ENCODE results near the gene TANC2. TPM values are rescaled to one million over a fixed set of nuclear protein-coding genes. Genes with fewer than 3 reads are reported as not detected.

TANC2 gene
- total and polyA plus RNA-seq, 2 of the 8 experiments (the other 6 are each of a cell fraction or from before 2014, with no cell fraction given), result 5.7 to 21.9 TPM

DNA sequence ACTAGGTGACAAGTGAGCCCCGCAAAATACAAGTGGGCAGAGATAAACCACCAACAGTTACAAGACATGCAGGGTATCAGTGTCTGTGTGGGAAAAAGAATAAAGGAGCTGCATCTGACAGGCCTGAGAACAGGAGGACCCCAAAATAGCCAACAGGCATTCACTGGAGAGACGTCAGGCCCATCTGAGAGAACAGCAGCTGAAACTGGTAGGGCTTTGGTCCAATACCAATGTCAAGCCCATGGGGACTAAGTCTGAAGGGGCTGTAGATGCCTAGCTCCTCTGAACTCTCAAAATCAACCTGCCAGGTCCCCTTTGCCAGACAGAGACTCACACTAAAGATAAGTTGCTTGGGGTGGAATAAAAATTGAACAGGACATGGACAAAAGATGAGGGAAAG is 30.5 kb upstream of the TANC2 start:
- 100% methylated on average over 2 of the region's 2 CpGs; no CpG with 5 or more reads in 1 of the 2 experiments for WGBS, 2 experiments (ENCODE audit: extremely low coverage in 1 of 2, insufficient coverage in 1 of 2, insufficient read length in 1 of 2, insufficient replicate concordance in 2 of 2, low coverage in 1 of 2, low lambda C conversion rate in 2 of 2, missing lambda C conversion rate in 1 of 2)
- Histone ChIP-seq H3K79me1 (ENCODE audit: low read depth, low read length) (no peaks in the 10 kb centered on the region), H3K18ac (ENCODE audit: extremely low read depth, low read length) (no peak overlapping the region), H3K14ac (ENCODE audit: insufficient read length) (no peak overlapping the region), H3K9ac (replicated peaks in 1 of 4; ENCODE audit: extremely low read depth in 1 of 4, low read depth in 3 of 4, low read length in 3 of 4) (no peak overlapping the region), H2BK15ac (ENCODE audit: low read length) (no peak overlapping the region), H2BK5ac (ENCODE audit: low read depth, low read length) (no peak overlapping the region), H3K4ac (replicated peaks; ENCODE audit: insufficient read length, low read depth, low read length) (no peak overlapping the region), H4K8ac (ENCODE audit: extremely low read depth, insufficient read depth, low read length) (no peak overlapping the region), H3K23me2 (ENCODE audit: low read depth, low read length) (no peaks in the 10 kb centered on the region), H3K23ac (ENCODE audit: insufficient read length) (no peak overlapping the region), H2BK12ac (ENCODE audit: low read depth, low read length) (no peak overlapping the region), H4K91ac (replicated peaks; ENCODE audit: insufficient read length, low read length) (no peak overlapping the region), H4K5ac (ENCODE audit: insufficient read length, low read depth, low read length) (no peak overlapping the region), H3K4me1 (replicated peaks in 1 of 4; ENCODE audit: control insufficient read depth in 3 of 4, insufficient read depth in 4 of 4, low read length in 3 of 4) (peaks cover 0 to 3% (median 0%) of the 10 kb centered on the region in 4 experiments; a peak in 1 of 7 replicates), H2BK120ac (replicated peaks; ENCODE audit: low read depth, low read length) (no peak overlapping the region), H3K4me2 (ENCODE audit: insufficient read depth in 1 of 2, low read depth in 2 of 2, low read length in 2 of 2) (no peak overlapping the region), H3K4me3 (ENCODE audit: extremely low read depth in 1 of 4, insufficient read depth in 2 of 4, low read depth in 3 of 4, low read length in 4 of 4) (no peak overlapping the region), H3K9me3 (ENCODE audit: insufficient read depth in 2 of 2, low read depth in 1 of 2, low read length in 1 of 2) (no peaks in the 10 kb centered on the region), H3K36me3 (ENCODE audit: control insufficient read depth in 2 of 4, insufficient read depth in 4 of 4, low read length in 3 of 4) (no peaks in the 10 kb centered on the region), H3K27ac (ENCODE audit: low read depth, low read length) (no peak overlapping the region), H3K27me3 (replicated peaks in 1 of 4; ENCODE audit: control insufficient read depth in 3 of 4, extremely low read depth in 1 of 4, insufficient read depth in 3 of 4, low read length in 3 of 4) (no peaks in the 10 kb centered on the region), H2AFZ (ENCODE audit: low read length) (no peak overlapping the region), H2AK5ac (ENCODE audit: low read depth, low read length) (no peak overlapping the region), H3K56ac (replicated peaks; ENCODE audit: insufficient read length, low read depth, low read length) (no peak overlapping the region), H4K20me1 (replicated peaks in 1 of 2; ENCODE audit: control insufficient read depth in 1 of 2, insufficient read depth in 2 of 2, low read length in 2 of 2) (no peaks in the 10 kb centered on the region), H2BK20ac (ENCODE audit: low read length) (no peak overlapping the region), H3K79me2 (ENCODE audit: control insufficient read depth in 1 of 2, insufficient read depth in 2 of 2, low read length in 2 of 2) (no peaks in the 10 kb centered on the region)
- DNase-seq (ENCODE audit: low read depth in 1 of 2, low spot score in 2 of 2) (no peak), FAIRE-seq (no peak)
- TF ChIP-seq BACH1 (IDR thresholded peaks at IDR 0.05; ENCODE audit: low read length) (no peak), SP4 (IDR thresholded peaks at IDR 0.05; ENCODE audit: low read length) (no peak), EP300 (IDR thresholded peaks at IDR 0.05; ENCODE audit: borderline replicate concordance in 1 of 2, low read depth in 2 of 2, low read length in 2 of 2) (no peak), RXRA (IDR thresholded peaks at IDR 0.05; ENCODE audit: insufficient read depth, low read depth, low read length) (no peak), KDM1A (IDR thresholded peaks at IDR 0.05; ENCODE audit: borderline replicate concordance, low read length) (no peak), SP1 (IDR thresholded peaks at IDR 0.05; ENCODE audit: low read depth, low read length) (no peak), CBX8 (IDR thresholded peaks at IDR 0.05; ENCODE audit: borderline replicate concordance, low read depth, low read length) (no peak), JUN (IDR thresholded peaks at IDR 0.05; ENCODE audit: low read depth, low read length) (no peak), EGR1 (IDR thresholded peaks at IDR 0.05; ENCODE audit: borderline replicate concordance, low read depth, low read length) (no peak), ATF3 (IDR thresholded peaks at IDR 0.05; ENCODE audit: insufficient read depth, low read depth, low read length) (no peak)
- CTCF ChIA-PET (ENCODE audit: partially characterized antibody), result interaction anchor here (0.7 to 1.9 kb wide), 4 partner anchors 14 to 67 kb away, joined by 3 to 5 read pairs (median 4); partner anchors contain the start of gene TANC2
- POLR2A ChIA-PET (ENCODE audit: partially characterized antibody), result no interaction called here

All from H1 (cell line).